ENCODE data around the gene STAC. TPM values are rescaled to one million over a fixed set of nuclear protein-coding genes. Genes with fewer than 3 reads are reported as not detected.
"Not testable (repeated sequence)": the region's sequence is repeated elsewhere in the genome, so short reads cannot be mapped to it uniquely, and the experiment has no call there.

Gene STAC
- total and polyA plus RNA-seq, 4 donors, result 4.5 to 27.9 (median 7.3) TPM

DNA sequence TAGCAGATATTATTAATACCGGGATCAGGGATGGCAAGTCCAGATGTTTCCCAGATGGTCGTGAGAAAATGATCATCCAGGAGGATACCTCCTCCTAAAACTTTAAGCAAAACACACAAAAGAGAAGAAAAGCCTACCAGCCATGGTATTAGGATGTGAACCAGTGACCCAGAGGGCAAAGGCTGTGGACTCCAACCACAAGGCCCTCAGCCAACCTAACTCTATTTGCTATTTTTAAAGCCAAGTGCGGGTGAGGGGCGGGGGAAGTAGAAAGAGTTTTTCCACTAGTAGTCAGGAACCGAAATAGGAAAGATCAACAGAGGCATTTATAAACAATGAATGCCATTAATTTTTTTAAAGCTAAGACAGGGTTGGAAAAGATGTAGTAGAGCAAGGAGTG, 77.4 kb downstream of the STAC start:
- H3K4me3 ChIP-seq (ENCODE audit: low read depth, low read length), result no peak overlapping the region
- H3K36me3 ChIP-seq (ENCODE audit: control insufficient read depth, insufficient read depth, low read length), result no peaks in the 10 kb centered on the region
- no peak overlapping the region for H3K27ac ChIP-seq (ENCODE audit: low read depth, low read length)
- H3K27me3 ChIP-seq (ENCODE audit: control insufficient read depth, insufficient read depth, low read length), result no peaks in the 10 kb centered on the region
- WGBS (ENCODE audit: insufficient coverage), result 83% methylated on average over 1 of the region's 5 CpGs
- H3K4me1 ChIP-seq (ENCODE audit: control insufficient read depth, insufficient read depth, low read length), result no peaks in the 10 kb centered on the region
- no peak for DNase-seq (ENCODE audit: low read depth in 4 of 6, low spot score in 6 of 6)
- H3K9me3 ChIP-seq (ENCODE audit: control insufficient read depth, insufficient read depth, low read length), result no peaks in the 10 kb centered on the region

GRCh38 chr3:36459177-36459576, 78.9 kb downstream of the STAC start:
- no peaks in the 10 kb centered on the region for H3K4me1 ChIP-seq (ENCODE audit: control insufficient read depth, insufficient read depth, low read length)
- H3K27me3 ChIP-seq (ENCODE audit: control insufficient read depth, insufficient read depth, low read length), result no peaks in the 10 kb centered on the region
- no peak for DNase-seq (ENCODE audit: low read depth in 4 of 6, low spot score in 6 of 6)
- H3K4me3 ChIP-seq (ENCODE audit: low read depth, low read length), result no peak overlapping the region
- no peak overlapping the region for H3K27ac ChIP-seq (ENCODE audit: low read depth, low read length)
- H3K36me3 ChIP-seq (ENCODE audit: control insufficient read depth, insufficient read depth, low read length), result no peaks in the 10 kb centered on the region
- H3K9me3 ChIP-seq (ENCODE audit: control insufficient read depth, insufficient read depth, low read length), result no peaks in the 10 kb centered on the region

GRCh38 chr3:36461597-36461996, 81.3 kb downstream of the STAC start:
- Histone ChIP-seq H3K9me3 (ENCODE audit: control insufficient read depth, insufficient read depth, low read length) (no peaks in the 10 kb centered on the region), H3K4me1 (ENCODE audit: control insufficient read depth, insufficient read depth, low read length) (no peaks in the 10 kb centered on the region), H3K27me3 (ENCODE audit: control insufficient read depth, insufficient read depth, low read length) (no peaks in the 10 kb centered on the region), H3K36me3 (ENCODE audit: control insufficient read depth, insufficient read depth, low read length) (no peaks in the 10 kb centered on the region), H3K4me3 (ENCODE audit: low read depth, low read length) (no peak overlapping the region), H3K27ac (ENCODE audit: low read depth, low read length) (no peak overlapping the region)
- DNase-seq (ENCODE audit: low read depth in 4 of 6, low spot score in 6 of 6), result no peak
- 42% methylated on average over 1 of the region's 1 CpG for WGBS (ENCODE audit: insufficient coverage)

GRCh38 chr3:36472045-36472444, 91.7 kb downstream of the STAC start:
- DNase-seq (ENCODE audit: low read depth in 4 of 6, low spot score in 6 of 6); H3K4me3 ChIP-seq (ENCODE audit: low read depth, low read length): not testable (repeated sequence)
- 98% methylated on average over 6 of the region's 6 CpGs for WGBS (ENCODE audit: insufficient coverage)

DNA sequence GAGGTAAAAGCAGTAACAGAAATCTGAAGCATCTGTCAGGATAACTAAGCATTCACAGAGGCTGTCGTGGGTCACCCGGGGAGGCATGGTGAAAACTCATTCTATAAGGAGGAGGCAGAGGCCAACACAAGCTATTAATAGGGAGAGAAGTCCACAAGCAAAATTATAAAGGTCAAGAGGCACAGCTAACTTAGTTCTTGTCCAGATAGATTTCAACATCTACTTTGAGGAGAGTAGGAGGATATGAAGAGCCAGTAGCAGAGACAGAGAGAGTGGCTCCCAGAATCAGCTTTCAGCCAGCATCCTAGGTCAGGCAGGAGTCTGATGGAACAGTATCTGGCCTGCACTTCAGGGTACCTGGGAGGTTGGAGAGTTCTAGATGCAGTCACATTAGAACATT, 95.3 kb downstream of the STAC start:
- H3K4me3 ChIP-seq (ENCODE audit: low read depth, low read length), result no peak overlapping the region
- no peaks in the 10 kb centered on the region for H3K36me3 ChIP-seq (ENCODE audit: control insufficient read depth, insufficient read depth, low read length)
- H3K27ac ChIP-seq (ENCODE audit: low read depth, low read length), result no peak overlapping the region
- H3K4me1 ChIP-seq (ENCODE audit: control insufficient read depth, insufficient read depth, low read length), result no peaks in the 10 kb centered on the region
- DNase-seq (ENCODE audit: low read depth in 4 of 6, low spot score in 6 of 6), result no peak
- 88% methylated on average over 2 of the region's 2 CpGs for WGBS (ENCODE audit: insufficient coverage)
- H3K9me3 ChIP-seq (ENCODE audit: control insufficient read depth, insufficient read depth, low read length), result no peaks in the 10 kb centered on the region
- no peaks in the 10 kb centered on the region for H3K27me3 ChIP-seq (ENCODE audit: control insufficient read depth, insufficient read depth, low read length)

More at GRCh38 chr3:36472045-36472444, 91.7 kb downstream of the STAC start:
- H3K36me3 ChIP-seq (ENCODE audit: control insufficient read depth, insufficient read depth, low read length); H3K27ac ChIP-seq (ENCODE audit: low read depth, low read length); H3K9me3 ChIP-seq (ENCODE audit: control insufficient read depth, insufficient read depth, low read length); H3K27me3 ChIP-seq (ENCODE audit: control insufficient read depth, insufficient read depth, low read length); H3K4me1 ChIP-seq (ENCODE audit: control insufficient read depth, insufficient read depth, low read length): not testable (repeated sequence)

- H3K27ac ChIP-seq (ENCODE audit: low read depth, low read length), result no peak overlapping the region
- H3K36me3 ChIP-seq (ENCODE audit: control insufficient read depth, insufficient read depth, low read length), result no peaks in the 10 kb centered on the region
- H3K9me3 ChIP-seq (ENCODE audit: control insufficient read depth, insufficient read depth, low read length), result no peaks in the 10 kb centered on the region
- no peaks in the 10 kb centered on the region for H3K27me3 ChIP-seq (ENCODE audit: control insufficient read depth, insufficient read depth, low read length)
- no peak for DNase-seq (ENCODE audit: low read depth in 4 of 6, low spot score in 6 of 6)
- 92% methylated on average over 2 of the region's 6 CpGs for WGBS (ENCODE audit: insufficient coverage)
- H3K4me1 ChIP-seq (ENCODE audit: control insufficient read depth, insufficient read depth, low read length), result no peaks in the 10 kb centered on the region
- H3K4me3 ChIP-seq (ENCODE audit: low read depth, low read length), result no peak overlapping the region
Measured at GRCh38 chr3:36476286-36476942, 96.1 kb downstream of the STAC start.

DNA sequence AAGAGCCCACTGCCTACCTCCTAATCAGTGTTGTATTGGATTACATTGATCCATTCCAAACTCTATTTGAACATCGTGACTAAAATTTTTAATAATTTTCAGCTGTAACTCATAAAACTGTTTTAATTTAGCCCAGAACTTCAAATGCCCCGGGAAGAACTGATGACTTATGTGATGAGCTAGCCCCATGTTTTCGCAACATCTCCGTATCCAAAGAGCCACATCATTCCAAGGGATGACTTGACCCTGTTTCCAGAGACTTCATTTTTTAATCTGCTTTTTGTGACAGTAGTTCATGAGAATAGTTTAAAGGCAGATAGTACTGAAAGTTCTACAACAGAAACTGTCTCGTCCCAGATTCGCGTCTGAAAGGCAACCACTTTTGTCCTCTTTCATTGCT, 97.4 kb downstream of the STAC start:
- no peak overlapping the region for H3K4me3 ChIP-seq (ENCODE audit: low read depth, low read length)
- no CpG with 5 or more reads among the region's 7 CpGs for WGBS (ENCODE audit: insufficient coverage)
- no peak for DNase-seq (ENCODE audit: low read depth in 4 of 6, low spot score in 6 of 6)
- H3K27ac ChIP-seq (ENCODE audit: low read depth, low read length), result no peak overlapping the region
- H3K4me1 ChIP-seq (ENCODE audit: control insufficient read depth, insufficient read depth, low read length), result no peaks in the 10 kb centered on the region
- no peaks in the 10 kb centered on the region for H3K27me3 ChIP-seq (ENCODE audit: control insufficient read depth, insufficient read depth, low read length)
- H3K36me3 ChIP-seq (ENCODE audit: control insufficient read depth, insufficient read depth, low read length), result no peaks in the 10 kb centered on the region
- no peaks in the 10 kb centered on the region for H3K9me3 ChIP-seq (ENCODE audit: control insufficient read depth, insufficient read depth, low read length)

- Histone ChIP-seq H3K27me3 (ENCODE audit: control insufficient read depth, insufficient read depth, low read length) (no peaks in the 10 kb centered on the region), H3K9me3 (ENCODE audit: control insufficient read depth, insufficient read depth, low read length) (no peaks in the 10 kb centered on the region), H3K36me3 (ENCODE audit: control insufficient read depth, insufficient read depth, low read length) (peaks cover 2% of the 10 kb centered on the region), H3K27ac (ENCODE audit: low read depth, low read length) (no peak overlapping the region), H3K4me1 (ENCODE audit: control insufficient read depth, insufficient read depth, low read length) (no peaks in the 10 kb centered on the region), H3K4me3 (ENCODE audit: low read depth, low read length) (no peak overlapping the region)
- no peak for DNase-seq (ENCODE audit: low read depth in 4 of 6, low spot score in 6 of 6)
- 40% methylated on average over 1 of the region's 2 CpGs for WGBS (ENCODE audit: insufficient coverage)
Measured at GRCh38 chr3:36480911-36481648, 100.8 kb downstream of the STAC start.

DNA sequence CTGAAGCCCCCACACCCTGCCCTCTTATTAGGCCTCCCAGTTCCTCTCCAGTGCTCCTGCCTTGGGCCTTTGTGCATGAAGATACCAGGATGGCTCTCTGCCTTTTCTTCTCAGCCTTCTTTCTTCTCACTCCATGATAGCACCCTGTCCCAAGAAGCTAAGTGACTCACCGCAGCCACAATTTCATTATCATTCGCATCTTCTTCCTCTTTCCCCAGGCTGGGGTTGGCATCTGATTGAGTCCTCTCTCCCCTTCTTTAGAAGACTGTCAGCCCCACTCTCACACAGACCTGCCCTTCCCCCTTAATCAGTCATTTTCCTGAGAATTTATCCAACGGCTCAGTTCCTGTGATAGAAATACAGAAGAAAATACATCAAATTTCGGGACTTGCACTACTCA, 102.0 kb downstream of the STAC start:
- Histone ChIP-seq H3K36me3 (ENCODE audit: control insufficient read depth, insufficient read depth, low read length) (peaks cover 3% of the 10 kb centered on the region), H3K4me3 (ENCODE audit: low read depth, low read length) (no peak overlapping the region), H3K4me1 (ENCODE audit: control insufficient read depth, insufficient read depth, low read length) (no peaks in the 10 kb centered on the region), H3K27me3 (ENCODE audit: control insufficient read depth, insufficient read depth, low read length) (no peaks in the 10 kb centered on the region), H3K27ac (ENCODE audit: low read depth, low read length) (no peak overlapping the region), H3K9me3 (ENCODE audit: control insufficient read depth, insufficient read depth, low read length) (no peaks in the 10 kb centered on the region)
- DNase-seq (ENCODE audit: low read depth in 4 of 6, low spot score in 6 of 6), result no peak
- WGBS (ENCODE audit: insufficient coverage), result 93% methylated on average over 2 of the region's 4 CpGs

DNA sequence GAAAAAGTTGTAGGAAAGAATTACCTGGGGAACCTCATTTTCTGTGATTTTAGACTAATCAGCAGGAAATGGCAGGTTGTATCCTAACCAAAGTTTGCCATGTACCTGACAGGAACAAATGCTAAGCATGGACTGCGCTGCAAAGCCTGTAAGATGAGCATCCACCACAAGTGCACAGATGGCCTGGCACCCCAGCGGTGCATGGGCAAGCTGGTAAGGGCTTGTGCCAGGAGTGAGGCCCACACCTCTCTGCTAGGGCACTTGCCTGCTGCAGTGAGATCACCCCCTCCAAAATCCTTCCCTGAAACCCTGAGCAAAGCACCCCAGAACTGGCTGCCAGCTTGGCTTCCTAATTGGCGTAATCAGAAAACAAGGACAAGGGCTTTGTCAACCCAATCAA, 102.6 kb downstream of the STAC start:
- H3K36me3 ChIP-seq (ENCODE audit: control insufficient read depth, insufficient read depth, low read length), result peaks cover 3% of the 10 kb centered on the region
- H3K9me3 ChIP-seq (ENCODE audit: control insufficient read depth, insufficient read depth, low read length), result no peaks in the 10 kb centered on the region
- WGBS (ENCODE audit: insufficient coverage), result 83% methylated on average over 3 of the region's 3 CpGs
- H3K27ac ChIP-seq (ENCODE audit: low read depth, low read length), result no peak overlapping the region
- DNase-seq (ENCODE audit: low read depth in 4 of 6, low spot score in 6 of 6), result no peak
- no peak overlapping the region for H3K4me3 ChIP-seq (ENCODE audit: low read depth, low read length)
- no peaks in the 10 kb centered on the region for H3K27me3 ChIP-seq (ENCODE audit: control insufficient read depth, insufficient read depth, low read length)
- no peaks in the 10 kb centered on the region for H3K4me1 ChIP-seq (ENCODE audit: control insufficient read depth, insufficient read depth, low read length)

Measured in spinal cord (tissue), 10 donors.